T-cell (primary cell): Measurements from ENCODE around the gene PDZRN4. TPM values are rescaled to one million over a fixed set of nuclear protein-coding genes. Genes with fewer than 3 reads are reported as not detected.

Experiments
- ATAC-seq, 4 experiments: fragments of 200-7000 bp in 3 of 4; fragments of 150-1000 bp in 1 of 4; cut with Tn5 transposase; replicated peaks in 1 of 4; 1 replicate in 3 of 4; 2 replicates in 1 of 4; pipeline ENCODE4 v1.10.0; 2021; ENCODE audit warnings: moderate library complexity in 3 of 4, mild to moderate bottlenecking in 2 of 4, moderate number of reproducible peaks in 1 of 4
- CTCF ChIA-PET, 2 donors: fragments of 300-600 bp; sonication (Branson Sonifier 250); formaldehyde crosslinking; loops; one replicate each; lab custom pipeline; 2022; ENCODE audit warnings: antibody characterized with exemption in 2 of 2; lab: Charles Lee
- POLR2A ChIA-PET, 2 donors: fragments of 300-600 bp; sonication (Branson Sonifier 250); formaldehyde crosslinking; loops; one replicate each; lab custom pipeline; 2022; ENCODE audit warnings: antibody characterized with exemption in 2 of 2; lab: Charles Lee
- DNase-seq, 35 experiments: peaks; one replicate each; pipeline versions ENCODE4 v3.0.0 to v3.0.0-alpha.2; 2013 to 2023
- H3K27ac ChIP-seq: one replicate; pipeline ENCODE4 v1.5.1; 2013; ENCODE audit warnings: low read length
- H3K27me3 ChIP-seq, 2 experiments: replicated peaks in 1 of 2; 1 replicate in 1 of 2; 2 replicates in 1 of 2; pipeline versions ENCODE4 v1.6.1 to v1.7.0; 2013; ENCODE audit warnings: low read length in 1 of 2, mixed read lengths in 1 of 2; ENCODE audit not compliant: control insufficient read depth in 2 of 2, insufficient read depth in 2 of 2; ENCODE audit errors: extremely low read depth in 1 of 2
- H3K36me3 ChIP-seq, 2 donors: 1 replicate in 1 of 2; 2 replicates in 1 of 2; pipeline versions ENCODE4 v1.6.1 to v1.7.0; 2013; ENCODE audit warnings: low read length in 1 of 2; ENCODE audit not compliant: control insufficient read depth in 2 of 2, insufficient read depth in 1 of 2; ENCODE audit errors: extremely low read depth in 1 of 2
- H3K4me1 ChIP-seq, 2 experiments: 1 replicate in 1 of 2; 2 replicates in 1 of 2; pipeline versions ENCODE4 v1.6.1 to v1.7.0; 2013; ENCODE audit warnings: low read length in 2 of 2, mixed read lengths in 1 of 2; ENCODE audit not compliant: insufficient read depth in 2 of 2, control insufficient read depth in 1 of 2; ENCODE audit errors: extremely low read depth in 1 of 2
- H3K4me3 ChIP-seq, 2 donors: 1 replicate in 1 of 2; 2 replicates in 1 of 2; pipeline versions ENCODE4 v1.5.1 to v1.7.0; 2013; ENCODE audit warnings: mild to moderate bottlenecking in 2 of 2, low read length in 1 of 2, moderate library complexity in 1 of 2; ENCODE audit not compliant: control insufficient read depth in 1 of 2; ENCODE audit errors: extremely low read depth in 1 of 2
- H3K9me3 ChIP-seq: 2 replicates; pipeline ENCODE4 v1.7.0; 2013
- H3K27ac Mint-ChIP-seq, 2 donors: one replicate each; pipeline ENCODE4 v1.8.0; 2020 to 2021; ENCODE audit warnings: mild to moderate bottlenecking in 2 of 2, mixed read lengths in 2 of 2
- H3K27me3 Mint-ChIP-seq, 2 donors: one replicate each; pipeline ENCODE4 v1.8.0; 2021 to 2022; ENCODE audit warnings: mixed read lengths in 2 of 2
- H3K36me3 Mint-ChIP-seq: one replicate; pipeline ENCODE4 v1.8.0; 2021; ENCODE audit warnings: mixed read lengths
- H3K4me1 Mint-ChIP-seq, 3 donors: one replicate each; pipeline ENCODE4 v1.8.0; 2020 to 2022; ENCODE audit warnings: mixed read lengths in 3 of 3, mild to moderate bottlenecking in 1 of 3
- H3K4me3 Mint-ChIP-seq, 3 donors: one replicate each; pipeline ENCODE4 v1.8.0; 2020 to 2022; ENCODE audit warnings: mild to moderate bottlenecking in 3 of 3, mixed read lengths in 3 of 3, moderate library complexity in 3 of 3
- H3K9me3 Mint-ChIP-seq, 3 donors: one replicate each; pipeline ENCODE4 v1.8.0; 2020 to 2022; ENCODE audit warnings: mixed read lengths in 3 of 3
- WGBS: methylation state at CpG from one replicate; pipeline ENCODE4 v1.1.5; 2013; ENCODE audit warnings: missing lambda C conversion rate; ENCODE audit not compliant: insufficient coverage; 5-methylcytosine and 5-hydroxymethylcytosine counted together
- total RNA-seq, 35 experiments: library from RNA in 6 of 35; stranded (reverse) in 6 of 35; fragments of 120-200 nt in 1 of 35; gene quantifications; one replicate each; pipeline versions ENCODE4 v1.2.1 to v1.2.4 and lab custom pipeline; 2013 to 2026

The PDZRN4 gene
- total RNA-seq, 5 donors from 2014 or later (not counting 1 experiment from before 2014, with no cell fraction given) = not detected

- Mint-ChIP-seq H3K4me1 (no peaks in the 10 kb centered on the region), H3K4me3 (no peak overlapping the region), H3K27me3 (peaks cover 2 to 4% of the 10 kb centered on the region in 2 donors), H3K36me3 (no peaks in the 10 kb centered on the region), H3K9me3 (no peaks in the 10 kb centered on the region), H3K27ac (no peak overlapping the region)
- 43% methylated on average over 1 of the region's 6 CpGs for WGBS
- Histone ChIP-seq H3K4me3 (no peak overlapping the region), H3K9me3 (no peaks in the 10 kb centered on the region), H3K4me1 (no peaks in the 10 kb centered on the region), H3K36me3 (no peaks in the 10 kb centered on the region), H3K27me3 (no peaks in the 10 kb centered on the region), H3K27ac (no peak overlapping the region)
- ChIA-PET POLR2A (no interaction called here), CTCF (no interaction called here)
- ATAC-seq (no peak), DNase-seq (no peak)
Measured at GRCh38 chr12:41504976-41505375, 316.9 kb downstream of the PDZRN4 start.

- Mint-ChIP-seq H3K4me1 (no peaks in the 10 kb centered on the region), H3K27ac (no peak overlapping the region), H3K9me3 (no peaks in the 10 kb centered on the region), H3K4me3 (no peak overlapping the region), H3K36me3 (no peaks in the 10 kb centered on the region), H3K27me3 (peaks cover 2 to 4% of the 10 kb centered on the region in 2 donors)
- POLR2A ChIA-PET = no interaction called here
- Histone ChIP-seq H3K4me1 (no peaks in the 10 kb centered on the region), H3K27ac (no peak overlapping the region), H3K4me3 (no peak overlapping the region), H3K36me3 (no peaks in the 10 kb centered on the region), H3K9me3 (no peaks in the 10 kb centered on the region), H3K27me3 (no peaks in the 10 kb centered on the region)
- DNase-seq (no peak), ATAC-seq (no peak)
- CTCF ChIA-PET = no interaction called here
- WGBS = 43% methylated on average over 2 of the region's 3 CpGs
Measured at GRCh38 chr12:41507286-41507685, 319.2 kb downstream of the PDZRN4 start.

DNA sequence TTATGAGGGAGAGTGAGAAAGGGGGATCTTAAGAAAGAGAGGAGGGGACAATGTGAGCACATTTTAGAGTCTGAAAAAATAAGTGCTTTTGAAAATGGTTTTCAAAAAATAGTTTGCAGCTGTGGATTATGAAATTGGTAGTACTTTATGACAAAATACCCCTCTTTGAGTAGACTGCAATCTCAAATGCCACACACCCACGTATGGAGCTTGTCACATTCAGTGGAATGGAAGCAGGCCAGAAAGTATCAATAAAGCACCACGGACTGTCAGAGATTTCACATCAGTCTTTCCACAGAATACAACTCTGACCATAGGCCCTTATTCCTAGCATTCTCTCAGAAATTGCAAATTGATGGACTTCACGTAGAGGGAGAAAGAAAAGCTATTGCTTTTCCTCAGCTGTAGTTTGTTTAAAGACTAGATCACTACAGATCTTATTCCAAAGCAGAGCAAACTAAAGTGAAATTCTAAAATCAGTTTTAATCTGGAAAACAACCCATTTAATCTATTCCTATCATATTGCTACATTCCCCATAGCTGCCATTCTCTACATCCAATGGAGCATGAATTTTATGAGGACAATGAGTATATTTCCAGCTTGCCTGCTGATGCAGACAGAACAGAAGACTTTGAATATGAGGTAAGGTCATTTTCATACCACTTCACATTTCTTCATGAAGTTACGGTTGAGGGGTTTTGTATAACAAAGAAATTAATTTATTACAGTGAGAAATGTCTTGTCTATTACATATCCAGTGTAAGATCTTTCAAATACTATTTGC is 321.3 kb downstream of the PDZRN4 start:
- Histone ChIP-seq H3K4me1 (no peaks in the 10 kb centered on the region), H3K4me3 (no peak overlapping the region), H3K27ac (no peak overlapping the region), H3K36me3 (no peaks in the 10 kb centered on the region), H3K9me3 (no peaks in the 10 kb centered on the region), H3K27me3 (no peaks in the 10 kb centered on the region)
- Mint-ChIP-seq H3K27me3 (peaks cover 2 to 4% of the 10 kb centered on the region in 2 donors), H3K4me1 (no peaks in the 10 kb centered on the region), H3K27ac (no peak overlapping the region), H3K9me3 (no peaks in the 10 kb centered on the region), H3K36me3 (no peaks in the 10 kb centered on the region), H3K4me3 (no peak overlapping the region)
- ChIA-PET POLR2A (no interaction called here), CTCF (interaction anchor here in 1 of 2 donors (0.7 kb wide), 1 partner anchor 31 kb away, joined by 3 read pairs; no protein-coding TSS in a partner anchor)
- DNase-seq (no peak), ATAC-seq (no peak)
- no CpG with 5 or more reads among the region's 4 CpGs for whole genome bisulfite sequencing

- ATAC-seq = no peak
- H3K9me3 ChIP-seq = no peaks in the 10 kb centered on the region
- CTCF ChIA-PET = interaction anchor here in 1 of 2 donors (0.6 to 0.7 kb wide), 2 partner anchors 32 to 831 kb away, joined by 3 read pairs; no protein-coding TSS in a partner anchor
- H3K27me3 Mint-ChIP-seq = peaks cover 2 to 4% of the 10 kb centered on the region in 2 donors
- WGBS = no CpG with 5 or more reads among the region's 2 CpGs
- H3K27me3 ChIP-seq = no peaks in the 10 kb centered on the region
- H3K9me3 Mint-ChIP-seq = no peaks in the 10 kb centered on the region
- H3K36me3 Mint-ChIP-seq = no peaks in the 10 kb centered on the region
- H3K4me1 Mint-ChIP-seq = no peaks in the 10 kb centered on the region
- no peak overlapping the region for H3K4me3 ChIP-seq
- H3K27ac Mint-ChIP-seq = no peak overlapping the region
- no peak overlapping the region for H3K27ac ChIP-seq
- no peaks in the 10 kb centered on the region for H3K4me1 ChIP-seq
- POLR2A ChIA-PET = no interaction called here
- DNase-seq = no peak
- no peaks in the 10 kb centered on the region for H3K36me3 ChIP-seq
- H3K4me3 Mint-ChIP-seq = no peak overlapping the region
Measured at GRCh38 chr12:41510470-41510869, 322.4 kb downstream of the PDZRN4 start.

DNA sequence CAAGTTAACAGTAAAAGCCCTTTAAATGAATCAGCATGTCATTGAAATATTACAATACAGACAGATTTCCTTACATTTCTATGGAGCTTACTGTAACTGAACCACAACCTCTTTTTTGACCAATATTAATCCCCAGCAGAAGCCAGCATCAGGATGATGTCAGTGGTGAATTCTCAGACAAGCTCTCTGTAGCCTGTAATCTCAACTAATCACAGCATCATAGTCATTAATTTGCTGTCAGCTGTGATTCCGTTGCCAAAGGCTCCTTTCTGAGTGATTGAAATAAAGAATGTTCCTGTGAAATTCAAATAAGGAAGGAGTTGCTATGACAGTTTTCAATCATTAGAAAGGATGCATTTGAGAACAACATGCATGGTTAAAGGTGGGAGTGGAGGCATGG is 323.1 kb downstream of the PDZRN4 start:
- no peaks in the 10 kb centered on the region for H3K36me3 Mint-ChIP-seq
- H3K27ac Mint-ChIP-seq = no peak overlapping the region
- H3K4me3 Mint-ChIP-seq = no peak overlapping the region
- DNase-seq (no peak), ATAC-seq (no peak)
- Histone ChIP-seq H3K27ac (no peak overlapping the region), H3K9me3 (no peaks in the 10 kb centered on the region), H3K27me3 (no peaks in the 10 kb centered on the region), H3K4me3 (no peak overlapping the region), H3K4me1 (no peaks in the 10 kb centered on the region), H3K36me3 (no peaks in the 10 kb centered on the region)
- peaks cover 2 to 4% of the 10 kb centered on the region in 2 donors for H3K27me3 Mint-ChIP-seq
- WGBS = no CpG with 5 or more reads among the region's 1 CpG
- H3K4me1 Mint-ChIP-seq = no peaks in the 10 kb centered on the region
- H3K9me3 Mint-ChIP-seq = no peaks in the 10 kb centered on the region
- POLR2A ChIA-PET = no interaction called here
- CTCF ChIA-PET = no interaction called here

DNA sequence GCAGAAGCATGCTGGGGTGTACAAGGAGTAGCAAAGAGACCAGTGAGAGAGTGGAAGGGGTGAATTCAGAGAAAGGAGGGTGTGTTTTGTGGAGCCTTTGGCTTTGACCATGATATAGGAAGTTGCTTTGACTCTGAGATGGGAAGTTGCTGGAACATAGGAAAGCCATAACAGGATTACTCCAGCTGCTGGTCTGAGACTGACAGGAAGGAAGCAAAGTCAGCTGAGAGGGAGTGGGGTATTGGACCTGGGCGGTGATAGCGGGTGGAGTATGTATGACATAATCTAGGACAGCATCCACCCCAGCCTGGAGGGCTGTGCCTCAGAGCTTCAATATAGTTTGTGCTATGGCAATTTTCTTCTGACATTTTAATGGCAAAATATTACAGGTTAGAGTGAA is 324.4 kb downstream of the PDZRN4 start:
- Histone ChIP-seq H3K27me3 (no peaks in the 10 kb centered on the region), H3K4me3 (no peak overlapping the region), H3K36me3 (no peaks in the 10 kb centered on the region), H3K27ac (no peak overlapping the region), H3K4me1 (no peaks in the 10 kb centered on the region), H3K9me3 (no peaks in the 10 kb centered on the region)
- Mint-ChIP-seq H3K27ac (no peak overlapping the region), H3K4me1 (no peaks in the 10 kb centered on the region), H3K36me3 (no peaks in the 10 kb centered on the region), H3K9me3 (no peaks in the 10 kb centered on the region), H3K27me3 (no peaks in the 10 kb centered on the region), H3K4me3 (no peak overlapping the region)
- CTCF ChIA-PET = no interaction called here
- DNase-seq = no peak
- ATAC-seq = no peak
- 50% methylated on average over 1 of the region's 2 CpGs for WGBS
- POLR2A ChIA-PET = no interaction called here
